KOPT-K1 (cell line): ENCODE results near the gene PLEKHM3.
"Not testable (repeated sequence)": the region's sequence is repeated elsewhere in the genome, so short reads cannot be mapped to it uniquely, and the experiment has no call there.

ENCODE experiments used
- H3K27ac ChIP-seq: fragments of 200-600 bp; sonication (generic); 2 replicates; pipeline ENCODE4 v1.5.1; 2016; ENCODE audit warnings: antibody characterized with exemption, mild to moderate bottlenecking, low read depth, low read length; ENCODE audit not compliant: poor library complexity, severe bottlenecking
- H3K36me3 ChIP-seq: fragments of 200-600 bp; sonication (generic); 2 replicates; pipeline ENCODE4 v1.5.1; 2017; ENCODE audit warnings: antibody characterized with exemption, mild to moderate bottlenecking, low read length, moderate library complexity; ENCODE audit not compliant: insufficient read depth
- H3K9me3 ChIP-seq: fragments of 200-600 bp; sonication (generic); 2 replicates; pipeline ENCODE4 v1.5.1; 2017; ENCODE audit warnings: antibody characterized with exemption, low read length, mild to moderate bottlenecking; ENCODE audit not compliant: insufficient read depth, poor library complexity, severe bottlenecking

PLEKHM3 gene

GRCh38 chr2:207951734-207952470, 73.4 kb downstream of the PLEKHM3 start:
- H3K36me3 ChIP-seq: no peaks in the 10 kb centered on the region
- H3K27ac ChIP-seq: no peak overlapping the region
- no peaks in the 10 kb centered on the region for H3K9me3 ChIP-seq

- Histone ChIP-seq H3K36me3 (no peaks in the 10 kb centered on the region), H3K9me3 (no peaks in the 10 kb centered on the region), H3K27ac (no peak overlapping the region)
These were observed 74.6 kb downstream of the PLEKHM3 start for GRCh38 chr2:207950761-207951114.

GRCh38 chr2:207950063-207950760, 75.1 kb downstream of the PLEKHM3 start:
- H3K27ac ChIP-seq: no peak overlapping the region
- H3K36me3 ChIP-seq: no peaks in the 10 kb centered on the region
- H3K9me3 ChIP-seq: no peaks in the 10 kb centered on the region

- H3K9me3 ChIP-seq, H3K36me3 ChIP-seq, H3K27ac ChIP-seq: not testable (repeated sequence)
These were observed 76.1 kb downstream of the PLEKHM3 start for GRCh38 chr2:207949245-207949644.

GRCh38 chr2:207944979-207945600, 80.2 kb downstream of the PLEKHM3 start:
- no peaks in the 10 kb centered on the region for H3K9me3 ChIP-seq
- no peaks in the 10 kb centered on the region for H3K36me3 ChIP-seq
- no peak overlapping the region for H3K27ac ChIP-seq

GRCh38 chr2:207944334-207944733, 81.0 kb downstream of the PLEKHM3 start:
- Histone ChIP-seq H3K9me3 (no peaks in the 10 kb centered on the region), H3K27ac (no peak overlapping the region), H3K36me3 (no peaks in the 10 kb centered on the region)

GRCh38 chr2:207939342-207940108, 85.8 kb downstream of the PLEKHM3 start:
- H3K36me3 ChIP-seq: no peaks in the 10 kb centered on the region
- H3K9me3 ChIP-seq: no peaks in the 10 kb centered on the region
- no peak overlapping the region for H3K27ac ChIP-seq

GRCh38 chr2:207938886-207939285, 86.4 kb downstream of the PLEKHM3 start:
- H3K9me3 ChIP-seq: no peaks in the 10 kb centered on the region
- H3K36me3 ChIP-seq: no peaks in the 10 kb centered on the region
- H3K27ac ChIP-seq: no peak overlapping the region

GRCh38 chr2:207938415-207938814, 86.9 kb downstream of the PLEKHM3 start:
- no peak overlapping the region for H3K27ac ChIP-seq
- H3K9me3 ChIP-seq: no peaks in the 10 kb centered on the region
- H3K36me3 ChIP-seq: no peaks in the 10 kb centered on the region

GRCh38 chr2:207937823-207938222, 87.5 kb downstream of the PLEKHM3 start:
- Histone ChIP-seq H3K27ac (no peak overlapping the region), H3K36me3 (no peaks in the 10 kb centered on the region), H3K9me3 (no peaks in the 10 kb centered on the region)

- no peak overlapping the region for H3K27ac ChIP-seq
- no peaks in the 10 kb centered on the region for H3K9me3 ChIP-seq
These were observed 88.1 kb downstream of the PLEKHM3 start for GRCh38 chr2:207937253-207937652.

GRCh38 chr2:207936380-207936779, 88.9 kb downstream of the PLEKHM3 start:
- H3K9me3 ChIP-seq: no peaks in the 10 kb centered on the region
- no peaks in the 10 kb centered on the region for H3K36me3 ChIP-seq
- no peak overlapping the region for H3K27ac ChIP-seq

More at GRCh38 chr2:207937253-207937652, 88.1 kb downstream of the PLEKHM3 start:
- H3K36me3 ChIP-seq: no peaks in the 10 kb centered on the region

GRCh38 chr2:207935991-207936370, 89.3 kb downstream of the PLEKHM3 start:
- Histone ChIP-seq H3K27ac (no peak overlapping the region), H3K9me3 (no peaks in the 10 kb centered on the region), H3K36me3 (no peaks in the 10 kb centered on the region)

- no peak overlapping the region for H3K27ac ChIP-seq
- H3K9me3 ChIP-seq: no peaks in the 10 kb centered on the region
- no peaks in the 10 kb centered on the region for H3K36me3 ChIP-seq
These were observed 90.0 kb downstream of the PLEKHM3 start for GRCh38 chr2:207935121-207935990.
